ENCODE results near the gene PDE6G.

DNA sequence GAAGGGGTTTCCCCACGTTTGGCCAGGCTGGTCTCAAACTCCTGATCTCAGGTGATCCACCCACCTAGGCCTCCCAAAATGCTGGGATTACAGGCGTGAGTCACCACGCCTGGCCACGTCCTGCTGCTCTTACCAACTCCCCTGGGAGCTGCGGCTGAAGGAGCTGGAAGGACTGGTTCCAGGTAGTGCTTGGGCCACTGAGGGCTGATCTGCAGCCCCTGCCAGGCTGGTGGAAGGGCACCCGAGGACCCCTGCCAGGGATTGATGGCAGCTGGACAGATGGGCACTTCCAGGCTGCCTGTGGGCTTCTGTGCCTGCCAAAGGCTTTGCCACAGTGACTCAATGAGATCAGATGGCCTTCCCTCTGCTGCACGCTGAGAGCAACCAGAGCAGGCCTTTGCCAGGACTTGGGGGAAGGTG lies 7.7 kb upstream of the PDE6G start:
- TF ChIP-seq, protein P1, sequence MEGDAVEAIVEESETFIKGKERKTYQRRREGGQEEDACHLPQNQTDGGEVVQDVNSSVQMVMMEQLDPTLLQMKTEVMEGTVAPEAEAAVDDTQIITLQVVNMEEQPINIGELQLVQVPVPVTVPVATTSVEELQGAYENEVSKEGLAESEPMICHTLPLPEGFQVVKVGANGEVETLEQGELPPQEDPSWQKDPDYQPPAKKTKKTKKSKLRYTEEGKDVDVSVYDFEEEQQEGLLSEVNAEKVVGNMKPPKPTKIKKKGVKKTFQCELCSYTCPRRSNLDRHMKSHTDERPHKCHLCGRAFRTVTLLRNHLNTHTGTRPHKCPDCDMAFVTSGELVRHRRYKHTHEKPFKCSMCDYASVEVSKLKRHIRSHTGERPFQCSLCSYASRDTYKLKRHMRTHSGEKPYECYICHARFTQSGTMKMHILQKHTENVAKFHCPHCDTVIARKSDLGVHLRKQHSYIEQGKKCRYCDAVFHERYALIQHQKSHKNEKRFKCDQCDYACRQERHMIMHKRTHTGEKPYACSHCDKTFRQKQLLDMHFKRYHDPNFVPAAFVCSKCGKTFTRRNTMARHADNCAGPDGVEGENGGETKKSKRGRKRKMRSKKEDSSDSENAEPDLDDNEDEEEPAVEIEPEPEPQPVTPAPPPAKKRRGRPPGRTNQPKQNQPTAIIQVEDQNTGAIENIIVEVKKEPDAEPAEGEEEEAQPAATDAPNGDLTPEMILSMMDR (conservative IDR thresholded peaks at IDR 0.05; ENCODE audit: low read length) = no peak
- TF ChIP-seq EZH2phosphoT487 (IDR thresholded peaks at IDR 0.05; ENCODE audit: borderline replicate concordance) = no peak
